CD4-positive, alpha-beta memory T cell (primary cell): ENCODE measurements around the gene DYSF. TPM values are rescaled to one million over a fixed set of nuclear protein-coding genes. Genes with fewer than 3 reads are reported as not detected.

Source experiments
- CTCF ChIA-PET: fragments of 350-600 bp; sonication (Branson Sonifier 250); formaldehyde crosslinking; loops from one replicate; lab custom pipeline; 2021; ENCODE audit warnings: inconsistent platforms; ENCODE audit not compliant: partially characterized antibody; lab: Charles Lee
- POLR2A ChIA-PET: fragments of 350-600 bp; sonication (Branson Sonifier 250); formaldehyde crosslinking; loops from one replicate; lab custom pipeline; 2021; ENCODE audit not compliant: partially characterized antibody; lab: Charles Lee
- DNase-seq, 5 donors: peaks; one replicate each; pipeline versions ENCODE4 v3.0.0 to v3.0.0-alpha.2; 2020 to 2022; ENCODE audit warnings: mixed read lengths in 1 of 5
- H3K27ac ChIP-seq: one replicate; pipeline ENCODE4 v1.7.0; 2013; ENCODE audit warnings: low read depth, low read length
- H3K27me3 ChIP-seq: 2 replicates; pipeline ENCODE4 v1.7.0; 2013; ENCODE audit warnings: mild to moderate bottlenecking, low read length, moderate library complexity; ENCODE audit not compliant: insufficient read depth
- H3K36me3 ChIP-seq: 2 replicates; pipeline ENCODE4 v1.7.0; 2013; ENCODE audit warnings: mild to moderate bottlenecking, low read length, moderate library complexity; ENCODE audit not compliant: insufficient read depth
- H3K4me1 ChIP-seq: 2 replicates; pipeline ENCODE4 v1.7.0; 2013; ENCODE audit warnings: mild to moderate bottlenecking, low read length, moderate library complexity; ENCODE audit not compliant: insufficient read depth
- H3K4me3 ChIP-seq, 2 donors: one replicate each; pipeline ENCODE4 v1.7.0; 2013; ENCODE audit warnings: low read length in 2 of 2, mild to moderate bottlenecking in 1 of 2
- H3K9me3 ChIP-seq, 2 donors: one replicate each; pipeline ENCODE4 v1.7.0; 2013; ENCODE audit warnings: low read length in 2 of 2, control low read depth in 1 of 2; ENCODE audit not compliant: control insufficient read depth in 1 of 2
- H3K27ac Mint-ChIP-seq, 7 donors: one replicate each; pipeline ENCODE4 v1.8.0; 2020 to 2021; ENCODE audit warnings: mixed read lengths in 7 of 7, mild to moderate bottlenecking in 6 of 7, inconsistent platforms in 3 of 7, moderate library complexity in 3 of 7
- H3K27me3 Mint-ChIP-seq, 2 donors: one replicate each; pipeline ENCODE4 v1.8.0; 2020 to 2021; ENCODE audit warnings: mixed read lengths in 2 of 2
- H3K36me3 Mint-ChIP-seq, 2 donors: one replicate each; pipeline ENCODE4 v1.8.0; 2020 to 2021; ENCODE audit warnings: mixed read lengths in 2 of 2, inconsistent platforms in 1 of 2, mild to moderate bottlenecking in 1 of 2
- H3K4me1 Mint-ChIP-seq, 4 donors: one replicate each; pipeline ENCODE4 v1.8.0; 2020 to 2021; ENCODE audit warnings: mixed read lengths in 4 of 4, mild to moderate bottlenecking in 1 of 4
- H3K4me3 Mint-ChIP-seq, 8 donors: one replicate each; pipeline ENCODE4 v1.8.0; 2020 to 2021; ENCODE audit warnings: mixed read lengths in 8 of 8, mild to moderate bottlenecking in 7 of 8, moderate library complexity in 6 of 8, inconsistent platforms in 3 of 8
- H3K9me3 Mint-ChIP-seq, 8 donors: one replicate each; pipeline ENCODE4 v1.8.0; 2020 to 2021; ENCODE audit warnings: mixed read lengths in 8 of 8, mild to moderate bottlenecking in 5 of 8, inconsistent platforms in 3 of 8, moderate library complexity in 1 of 8
- intact Hi-C: fragments of 100-400 bp; cut with micrococcal nuclease; formaldehyde crosslinking; loops from one replicate; pipeline ENCODE4 v1.15.1; 2023
- polyA plus RNA-seq, 2 donors: library from polyadenylated mRNA; unstranded; fragments of 300-500 nt; fragmentation: Illumina TruSeq; gene quantifications; one replicate each; pipeline ENCODE4 v1.2.3, GENCODE V29; 2021
- total RNA-seq, 2 experiments: library from RNA; stranded (reverse); gene quantifications; one replicate each; pipeline ENCODE4 v1.2.3, GENCODE V29; 2021

The DYSF gene
- total and polyA plus RNA-seq, 4 experiments from 2014 or later: 0.28 to 0.49 TPM; not detected in 2

GRCh38 chr2:71570951-71571460 lies 117.6 kb downstream of the DYSF start:
- Mint-ChIP-seq H3K27ac (no peak overlapping the region), H3K36me3 (no peaks in the 10 kb centered on the region), H3K4me3 (no peak overlapping the region), H3K9me3 (peaks cover 0 to 1% (median 0%) of the 10 kb centered on the region in 8 donors), H3K27me3 (no peaks in the 10 kb centered on the region), H3K4me1 (no peaks in the 10 kb centered on the region)
- ChIA-PET CTCF (no interaction called here), POLR2A (no interaction called here)
- peak in 1 of 5 donors; percentile 8 for DNase-seq
- Histone ChIP-seq H3K4me3 (no peak overlapping the region), H3K4me1 (no peaks in the 10 kb centered on the region), H3K27ac (no peak overlapping the region), H3K36me3 (no peaks in the 10 kb centered on the region), H3K9me3 (no peaks in the 10 kb centered on the region), H3K27me3 (no peaks in the 10 kb centered on the region)
- intact Hi-C loops: no loop called here

- peak in 1 of 5 donors; percentile 17 for DNase-seq
- ChIA-PET POLR2A (no interaction called here), CTCF (no interaction called here)
- intact Hi-C loops: no loop called here
- no peak overlapping the region for H3K27ac ChIP-seq
- no peaks in the 10 kb centered on the region for H3K27me3 ChIP-seq
- H3K4me1 ChIP-seq: no peaks in the 10 kb centered on the region
- H3K36me3 Mint-ChIP-seq: no peaks in the 10 kb centered on the region
- H3K4me3 ChIP-seq: no peak overlapping the region
- H3K4me1 Mint-ChIP-seq: no peaks in the 10 kb centered on the region
- no peaks in the 10 kb centered on the region for H3K9me3 ChIP-seq
- peaks cover 0 to 4% (median 0%) of the 10 kb centered on the region in 8 donors for H3K9me3 Mint-ChIP-seq
- H3K36me3 ChIP-seq: no peaks in the 10 kb centered on the region
- no peak overlapping the region for H3K4me3 Mint-ChIP-seq
- no peak overlapping the region for H3K27ac Mint-ChIP-seq
- no peaks in the 10 kb centered on the region for H3K27me3 Mint-ChIP-seq
Measured at GRCh38 chr2:71571945-71572344, 118.6 kb downstream of the DYSF start.

- H3K27me3 Mint-ChIP-seq: peaks cover 0 to 1% of the 10 kb centered on the region in 2 donors
- Histone ChIP-seq H3K27ac (no peak overlapping the region), H3K4me1 (no peaks in the 10 kb centered on the region), H3K36me3 (no peaks in the 10 kb centered on the region), H3K9me3 (no peaks in the 10 kb centered on the region), H3K27me3 (no peaks in the 10 kb centered on the region), H3K4me3 (no peak overlapping the region)
- H3K4me3 Mint-ChIP-seq: no peak overlapping the region
- H3K4me1 Mint-ChIP-seq: no peaks in the 10 kb centered on the region
- peaks cover 0 to 4% (median 0%) of the 10 kb centered on the region in 8 donors for H3K9me3 Mint-ChIP-seq
- intact Hi-C loops: no loop called here
- POLR2A ChIA-PET: no interaction called here
- no peak for DNase-seq
- H3K27ac Mint-ChIP-seq: no peak overlapping the region
- CTCF ChIA-PET: no interaction called here
- H3K36me3 Mint-ChIP-seq: no peaks in the 10 kb centered on the region
Measured at GRCh38 chr2:71575966-71576365, 122.6 kb downstream of the DYSF start.

GRCh38 chr2:71576541-71576940 lies 123.2 kb downstream of the DYSF start:
- no peaks in the 10 kb centered on the region for H3K4me1 Mint-ChIP-seq
- Histone ChIP-seq H3K36me3 (no peaks in the 10 kb centered on the region), H3K4me1 (no peaks in the 10 kb centered on the region), H3K4me3 (no peak overlapping the region), H3K27ac (no peak overlapping the region), H3K27me3 (no peaks in the 10 kb centered on the region), H3K9me3 (no peaks in the 10 kb centered on the region)
- intact Hi-C loops: no loop called here
- no peak overlapping the region for H3K4me3 Mint-ChIP-seq
- peaks cover 0 to 1% of the 10 kb centered on the region in 2 donors for H3K27me3 Mint-ChIP-seq
- no peak for DNase-seq
- POLR2A ChIA-PET: no interaction called here
- CTCF ChIA-PET: no interaction called here
- H3K36me3 Mint-ChIP-seq: no peaks in the 10 kb centered on the region
- H3K9me3 Mint-ChIP-seq: peaks cover 0 to 4% (median 0%) of the 10 kb centered on the region in 8 donors
- H3K27ac Mint-ChIP-seq: no peak overlapping the region

GRCh38 chr2:71577209-71577608 lies 123.8 kb downstream of the DYSF start:
- Mint-ChIP-seq H3K4me1 (no peaks in the 10 kb centered on the region), H3K27ac (no peak overlapping the region), H3K4me3 (no peak overlapping the region), H3K9me3 (peaks cover 0 to 4% (median 0%) of the 10 kb centered on the region in 8 donors), H3K36me3 (no peaks in the 10 kb centered on the region), H3K27me3 (peaks cover 0 to 1% of the 10 kb centered on the region in 2 donors)
- no peak overlapping the region for H3K4me3 ChIP-seq
- intact Hi-C loops: no loop called here
- no peak overlapping the region for H3K27ac ChIP-seq
- H3K9me3 ChIP-seq: no peaks in the 10 kb centered on the region
- H3K36me3 ChIP-seq: no peaks in the 10 kb centered on the region
- ChIA-PET CTCF (no interaction called here), POLR2A (no interaction called here)
- H3K27me3 ChIP-seq: no peaks in the 10 kb centered on the region
- DNase-seq: no peak
- no peaks in the 10 kb centered on the region for H3K4me1 ChIP-seq

GRCh38 chr2:71578767-71579342 lies 125.5 kb downstream of the DYSF start:
- Histone ChIP-seq H3K36me3 (no peaks in the 10 kb centered on the region), H3K4me1 (no peaks in the 10 kb centered on the region), H3K27ac (no peak overlapping the region), H3K4me3 (no peak overlapping the region), H3K27me3 (no peaks in the 10 kb centered on the region), H3K9me3 (no peaks in the 10 kb centered on the region)
- ChIA-PET CTCF (interaction anchor here (1.2 kb wide), 1 partner anchor 26 kb away, joined by 3 read pairs; no protein-coding TSS in a partner anchor), POLR2A (no interaction called here)
- Mint-ChIP-seq H3K4me3 (no peak overlapping the region), H3K27me3 (peaks cover 0 to 1% of the 10 kb centered on the region in 2 donors), H3K36me3 (no peaks in the 10 kb centered on the region), H3K4me1 (no peaks in the 10 kb centered on the region), H3K9me3 (peaks cover 0 to 4% (median 0%) of the 10 kb centered on the region in 8 donors), H3K27ac (no peak overlapping the region)
- intact Hi-C loops: no loop called here
- no peak for DNase-seq

- Histone ChIP-seq H3K4me1 (no peaks in the 10 kb centered on the region), H3K9me3 (no peaks in the 10 kb centered on the region), H3K36me3 (no peaks in the 10 kb centered on the region), H3K4me3 (no peak overlapping the region), H3K27ac (no peak overlapping the region), H3K27me3 (no peaks in the 10 kb centered on the region)
- ChIA-PET POLR2A (no interaction called here), CTCF (interaction anchor here (0.6 kb wide), 1 partner anchor 1284 kb away, joined by 3 read pairs; no protein-coding TSS in a partner anchor)
- Mint-ChIP-seq H3K9me3 (peaks cover 0 to 2% (median 0%) of the 10 kb centered on the region in 8 donors), H3K4me3 (no peak overlapping the region), H3K36me3 (no peaks in the 10 kb centered on the region), H3K27ac (no peak overlapping the region), H3K27me3 (peaks cover 0 to 3% of the 10 kb centered on the region in 2 donors), H3K4me1 (no peaks in the 10 kb centered on the region)
- no peak for DNase-seq
- intact Hi-C loops: no loop called here
Measured at GRCh38 chr2:71581026-71581425, 127.7 kb downstream of the DYSF start.
